Activated T-cell treated with anti-CD3 and anti-CD28 coated beads for 4 hours (primary cell): Measurements from ENCODE around the gene NT5DC1.
"Not testable (repeated sequence)": the region's sequence is repeated elsewhere in the genome, so short reads cannot be mapped to it uniquely, and the experiment has no call there.

Experiments
- DNase-seq: peaks from one replicate; pipeline ENCODE4 v3.0.0-alpha.2; 2020

The NT5DC1 gene

GRCh38 chr6:116282698-116283097 lies 182.0 kb downstream of the NT5DC1 start:
- no peak for DNase-seq

DNA sequence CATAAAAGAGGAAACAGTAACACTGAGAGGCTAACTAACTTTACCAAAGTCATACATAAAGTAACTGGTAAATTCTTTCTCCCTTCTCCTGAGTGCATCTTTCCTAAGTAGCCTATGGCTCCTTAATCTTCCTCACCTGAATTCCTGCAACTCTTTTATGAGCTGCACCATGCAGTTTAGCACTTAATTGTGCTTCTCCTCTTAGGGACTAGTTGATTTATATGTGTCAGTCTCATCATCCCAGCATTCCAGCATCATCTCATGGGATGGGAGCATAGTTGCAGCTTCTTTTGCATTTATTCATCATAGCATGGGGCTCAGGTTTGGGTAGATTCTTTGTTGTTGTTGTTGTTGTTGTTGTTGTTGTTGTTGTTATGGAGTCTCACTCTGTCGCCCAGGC lies 182.5 kb downstream of the NT5DC1 start:
- no peak for DNase-seq

- not testable (repeated sequence) for DNase-seq
These were observed 184.3 kb downstream of the NT5DC1 start for GRCh38 chr6:116284984-116285383.

DNA sequence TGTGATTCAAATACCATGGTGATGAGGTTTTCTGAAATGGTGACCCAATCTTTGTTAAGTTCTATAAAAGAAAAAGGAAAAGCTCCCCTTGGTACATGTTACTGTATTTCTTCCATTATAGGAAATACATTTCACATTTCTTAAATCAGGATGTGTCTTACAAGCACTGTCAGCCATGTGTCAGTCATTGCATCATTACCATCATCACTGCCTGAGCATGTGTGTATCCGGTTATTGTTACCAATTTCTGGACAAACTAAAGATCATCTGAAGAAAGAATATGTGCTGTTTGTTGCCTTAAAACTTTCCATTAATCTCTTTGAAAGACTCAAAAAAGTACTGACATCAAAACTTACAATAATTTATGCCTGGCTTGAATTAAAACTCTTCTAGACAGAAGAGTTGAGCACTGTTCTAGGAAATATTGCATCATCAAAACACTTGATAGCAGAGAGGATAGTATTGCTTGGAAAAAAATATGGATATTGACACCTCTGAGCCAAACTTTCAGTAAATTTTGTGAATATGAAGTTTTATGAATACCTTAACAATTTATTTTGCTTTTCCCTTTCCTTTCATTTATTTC lies 186.2 kb downstream of the NT5DC1 start:
- no peak for DNase-seq

- DNase-seq = no peak
These were observed 187.1 kb downstream of the NT5DC1 start for GRCh38 chr6:116287689-116288282.

DNA sequence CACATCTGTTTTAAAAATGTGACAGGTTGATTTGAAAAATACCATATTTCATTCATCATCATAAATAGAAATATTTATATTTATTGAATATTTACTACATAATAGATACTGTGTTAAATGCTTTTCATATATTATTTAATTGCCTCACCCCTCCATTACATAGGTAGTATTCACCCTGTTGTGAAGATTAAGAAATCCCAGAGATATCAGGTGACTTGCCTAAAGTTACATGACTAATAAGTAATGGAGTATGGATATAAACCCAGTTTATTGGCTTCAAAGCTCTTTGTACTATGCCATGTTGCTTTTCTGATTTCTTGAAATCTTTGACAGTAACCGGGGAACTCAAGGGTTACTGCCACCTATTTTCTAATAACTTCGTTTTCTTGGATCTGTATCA lies 189.2 kb downstream of the NT5DC1 start:
- DNase-seq = no peak

DNA sequence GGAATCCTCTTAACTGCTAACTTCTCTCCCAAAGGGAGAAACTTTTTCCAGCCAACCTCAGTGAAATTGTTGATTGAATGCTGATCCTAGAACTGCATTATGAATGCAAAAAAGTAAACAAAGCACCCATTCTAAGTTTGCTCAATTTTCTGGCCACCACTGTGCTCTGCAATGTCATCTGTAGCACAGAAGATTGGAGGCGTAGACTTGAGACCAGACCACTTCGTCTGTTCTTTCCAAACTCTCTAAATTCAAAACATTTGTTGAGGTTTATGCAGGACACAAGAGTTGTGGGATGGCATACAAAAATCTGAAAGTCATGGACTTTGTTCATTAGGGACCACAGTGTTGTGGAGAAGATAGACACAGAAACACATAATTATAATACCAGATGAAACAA lies 190.1 kb downstream of the NT5DC1 start:
- no peak for DNase-seq

DNA sequence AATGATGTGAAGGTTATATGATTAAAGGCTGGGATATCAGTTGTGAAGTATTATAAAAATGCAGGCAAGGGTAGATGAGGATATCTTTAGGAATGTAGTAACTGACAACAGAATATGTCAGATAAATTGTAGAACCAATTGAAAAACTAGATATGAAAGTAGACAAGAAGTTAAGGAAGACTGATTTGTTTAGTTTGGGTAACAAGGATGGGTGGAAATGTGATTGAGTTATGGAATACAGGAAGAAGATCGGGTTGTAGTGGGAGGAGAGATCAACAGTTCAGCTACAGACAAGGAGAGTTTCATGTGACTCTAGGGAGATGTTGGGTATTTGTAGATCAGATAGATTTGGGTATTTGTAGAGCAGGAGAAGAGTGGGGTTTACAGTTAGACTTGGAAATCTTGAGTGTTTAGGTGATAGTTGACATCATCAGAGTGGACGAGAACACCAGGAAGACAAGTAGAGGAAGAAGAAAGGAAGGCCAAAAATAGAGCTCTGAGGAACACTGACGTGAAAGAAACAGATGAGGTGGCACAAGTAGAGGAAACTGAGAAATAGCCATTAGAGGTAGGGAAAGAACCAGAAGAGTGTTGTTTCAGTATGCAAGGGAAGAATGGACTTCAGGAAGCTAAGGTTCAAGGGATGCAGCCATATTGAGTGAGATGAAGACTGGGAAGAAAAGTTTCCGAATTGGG lies 191.2 kb downstream of the NT5DC1 start:
- DNase-seq = no peak

DNA sequence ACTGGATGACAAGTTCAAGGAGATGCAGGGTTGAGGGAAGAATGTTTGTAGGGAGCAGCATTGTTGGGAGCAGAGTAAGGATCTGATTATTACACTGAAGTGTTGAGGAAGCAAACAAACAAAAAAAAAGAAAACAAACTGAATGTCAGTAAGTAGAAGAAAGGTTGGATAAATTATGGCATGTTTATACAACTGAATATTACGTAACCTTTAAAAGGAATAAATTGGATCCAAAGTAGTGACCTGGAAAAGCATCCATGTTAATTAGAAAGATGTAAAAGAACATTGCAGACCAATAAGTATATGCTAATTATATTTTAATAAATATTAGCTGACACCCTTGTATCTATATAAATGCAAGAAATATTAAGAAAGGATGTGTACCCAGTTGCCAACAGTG lies 191.9 kb downstream of the NT5DC1 start:
- no peak for DNase-seq

GRCh38 chr6:116298273-116298672 lies 197.6 kb downstream of the NT5DC1 start:
- DNase-seq = no peak

GRCh38 chr6:116298973-116299372 lies 198.3 kb downstream of the NT5DC1 start:
- no peak for DNase-seq
